Tibial artery (tissue), 4 donors: ENCODE data around the gene TEX48.

ENCODE experiments used
- DNase-seq, 2 donors: peaks; one replicate each; pipeline ENCODE4 v3.0.0-alpha.2; 2019
- H3K27ac ChIP-seq, 2 donors: fragments of 200-600 bp; sonication (generic) in 1 of 2; 1 replicate in 1 of 2; 2 replicates in 1 of 2; pipeline ENCODE4 v1.5.1; 2018 to 2019; ENCODE audit warnings: mild to moderate bottlenecking in 1 of 2
- H3K27me3 ChIP-seq, 2 donors: fragments of 200-600 bp; sonication (generic) in 1 of 2; one replicate each; pipeline versions ENCODE4 v1.5.1 to v1.6.0; 2016 to 2019
- H3K36me3 ChIP-seq, 3 donors: fragments of 200-600 bp; sonication (generic) in 2 of 3; one replicate each; pipeline ENCODE4 v1.5.1; 2016 to 2019; ENCODE audit warnings: mild to moderate bottlenecking in 2 of 3
- H3K4me1 ChIP-seq, 4 donors: fragments of 200-600 bp; sonication (generic) in 2 of 4; 1 replicate in 3 of 4; 2 replicates in 1 of 4; pipeline ENCODE4 v1.5.1; 2016 to 2019
- H3K4me3 ChIP-seq, 2 donors: fragments of 200-600 bp; sonication (generic) in 1 of 2; 1 replicate in 1 of 2; 2 replicates in 1 of 2; pipeline ENCODE4 v1.5.1; 2018 to 2019; ENCODE audit warnings: mild to moderate bottlenecking in 2 of 2
- H3K9me3 ChIP-seq, 3 donors: fragments of 200-600 bp; sonication (generic) in 1 of 3; one replicate each; pipeline ENCODE4 v1.5.1; 2016 to 2019
- intact Hi-C: fragments of 100-400 bp; cut with DNase I; formaldehyde crosslinking; loops from one replicate; pipeline ENCODE4 v1.15.0; 2023; ENCODE audit warnings: low total_unique reads
- TF ChIP-seq, protein P1 (sequence below), 2 experiments: fragments of 200-600 bp in 1 of 2; fragments of 450-650 bp in 1 of 2; IDR thresholded peaks; one replicate each; pipeline ENCODE4 v1.5.1; 2017 to 2019; ENCODE audit warnings: antibody characterized with exemption in 2 of 2, mild to moderate bottlenecking in 1 of 2, moderate library complexity in 1 of 2

The TEX48 gene

DNA sequence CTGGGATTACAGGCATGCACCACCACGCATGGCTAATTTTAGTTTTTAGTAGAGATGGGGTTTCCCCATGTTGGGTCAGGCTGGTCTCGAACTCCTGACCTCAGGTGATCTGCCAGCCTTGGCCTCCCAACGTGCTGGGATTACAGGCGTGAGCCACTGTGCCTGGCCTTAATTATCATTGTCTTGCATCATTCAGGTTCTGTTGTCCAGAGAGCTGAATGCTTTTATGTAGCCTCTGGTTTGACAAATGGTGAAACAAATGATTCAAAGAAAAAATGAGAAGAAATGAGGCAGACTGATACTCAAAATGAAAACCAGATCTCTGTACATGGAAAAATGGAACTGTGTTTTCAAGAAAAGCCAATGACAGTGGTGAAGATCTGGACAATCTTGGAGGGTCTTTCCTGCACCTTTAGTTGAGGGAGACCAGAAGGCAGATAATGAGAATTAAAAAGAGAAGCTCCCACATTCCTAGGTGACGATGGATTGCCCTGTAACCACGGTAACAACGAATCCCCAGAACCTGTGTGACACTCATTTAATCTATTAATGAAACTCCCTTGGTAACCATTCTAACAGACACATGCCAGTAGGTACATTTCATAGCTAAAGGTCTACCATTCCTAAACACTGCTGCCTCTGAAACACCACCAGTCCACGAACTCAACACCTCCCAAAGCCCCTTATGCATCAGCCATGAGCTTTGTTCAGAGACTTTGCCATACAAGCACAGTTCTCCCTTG lies 1.6 kb downstream of the TEX48 start:
- Histone ChIP-seq H3K27ac (no peak overlapping the region), H3K36me3 (no peaks in the 10 kb centered on the region), H3K9me3 (no peaks in the 10 kb centered on the region), H3K27me3 (peaks cover 0 to 1% of the 10 kb centered on the region in 2 donors), H3K4me3 (no peak overlapping the region), H3K4me1 (no peaks in the 10 kb centered on the region)
- TF ChIP-seq, protein P1, sequence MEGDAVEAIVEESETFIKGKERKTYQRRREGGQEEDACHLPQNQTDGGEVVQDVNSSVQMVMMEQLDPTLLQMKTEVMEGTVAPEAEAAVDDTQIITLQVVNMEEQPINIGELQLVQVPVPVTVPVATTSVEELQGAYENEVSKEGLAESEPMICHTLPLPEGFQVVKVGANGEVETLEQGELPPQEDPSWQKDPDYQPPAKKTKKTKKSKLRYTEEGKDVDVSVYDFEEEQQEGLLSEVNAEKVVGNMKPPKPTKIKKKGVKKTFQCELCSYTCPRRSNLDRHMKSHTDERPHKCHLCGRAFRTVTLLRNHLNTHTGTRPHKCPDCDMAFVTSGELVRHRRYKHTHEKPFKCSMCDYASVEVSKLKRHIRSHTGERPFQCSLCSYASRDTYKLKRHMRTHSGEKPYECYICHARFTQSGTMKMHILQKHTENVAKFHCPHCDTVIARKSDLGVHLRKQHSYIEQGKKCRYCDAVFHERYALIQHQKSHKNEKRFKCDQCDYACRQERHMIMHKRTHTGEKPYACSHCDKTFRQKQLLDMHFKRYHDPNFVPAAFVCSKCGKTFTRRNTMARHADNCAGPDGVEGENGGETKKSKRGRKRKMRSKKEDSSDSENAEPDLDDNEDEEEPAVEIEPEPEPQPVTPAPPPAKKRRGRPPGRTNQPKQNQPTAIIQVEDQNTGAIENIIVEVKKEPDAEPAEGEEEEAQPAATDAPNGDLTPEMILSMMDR (IDR thresholded peaks at IDR 0.05), result no peak
- no peak for DNase-seq
- intact Hi-C loops, result no loop called here

DNA sequence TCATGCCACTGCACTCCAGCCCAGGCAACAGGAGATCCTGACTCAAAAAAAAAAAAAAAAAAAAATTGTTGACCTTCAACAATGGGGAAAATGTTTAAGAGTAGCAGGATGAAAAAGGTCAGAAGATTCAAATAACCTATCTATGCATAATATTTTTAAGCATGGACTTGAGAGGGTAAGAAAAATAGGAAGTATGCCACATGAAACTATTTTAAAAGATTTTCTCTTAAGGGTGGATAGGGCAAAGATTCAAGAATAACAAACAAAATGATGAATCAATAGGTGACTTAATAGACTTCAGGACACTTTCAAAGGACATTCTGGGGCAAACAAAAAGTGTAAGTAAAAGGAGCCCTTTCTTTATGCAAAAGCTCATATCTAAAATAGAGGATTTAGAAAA lies 3.2 kb downstream of the TEX48 start:
- Histone ChIP-seq H3K4me3 (no peak overlapping the region), H3K27ac (no peak overlapping the region), H3K36me3 (no peaks in the 10 kb centered on the region), H3K4me1 (no peaks in the 10 kb centered on the region), H3K9me3 (no peaks in the 10 kb centered on the region), H3K27me3 (peaks cover 0 to 5% of the 10 kb centered on the region in 2 donors)
- TF ChIP-seq, protein P1 (IDR thresholded peaks at IDR 0.05), result no peak
- intact Hi-C loops, result no loop called here
- DNase-seq, result no peak

DNA sequence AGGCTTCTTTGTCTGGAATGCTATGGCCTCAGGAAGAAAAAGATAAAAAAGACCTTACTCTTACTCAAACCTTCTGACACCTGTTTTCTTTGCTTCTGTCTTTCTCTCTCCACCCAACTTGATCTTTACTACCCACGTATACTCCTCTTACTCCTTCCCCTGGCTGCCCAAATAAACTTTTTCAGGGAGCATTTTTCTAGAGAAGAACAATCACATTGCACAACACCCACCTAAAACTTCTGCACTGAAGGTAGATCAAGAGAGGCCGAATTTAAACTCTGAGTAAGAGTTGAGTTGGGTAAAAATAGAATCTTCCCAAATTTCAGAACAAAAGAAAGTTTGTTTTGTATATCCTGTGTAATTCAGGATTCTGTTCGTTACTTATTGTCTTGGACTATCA lies 3.9 kb downstream of the TEX48 start:
- TF ChIP-seq, protein P1 (IDR thresholded peaks at IDR 0.05), result no peak
- Histone ChIP-seq H3K27ac (no peak overlapping the region), H3K4me1 (no peaks in the 10 kb centered on the region), H3K4me3 (no peak overlapping the region), H3K36me3 (no peaks in the 10 kb centered on the region), H3K9me3 (no peaks in the 10 kb centered on the region), H3K27me3 (peaks cover 0 to 5% of the 10 kb centered on the region in 2 donors)
- intact Hi-C loops, result no loop called here
- no peak for DNase-seq

DNA sequence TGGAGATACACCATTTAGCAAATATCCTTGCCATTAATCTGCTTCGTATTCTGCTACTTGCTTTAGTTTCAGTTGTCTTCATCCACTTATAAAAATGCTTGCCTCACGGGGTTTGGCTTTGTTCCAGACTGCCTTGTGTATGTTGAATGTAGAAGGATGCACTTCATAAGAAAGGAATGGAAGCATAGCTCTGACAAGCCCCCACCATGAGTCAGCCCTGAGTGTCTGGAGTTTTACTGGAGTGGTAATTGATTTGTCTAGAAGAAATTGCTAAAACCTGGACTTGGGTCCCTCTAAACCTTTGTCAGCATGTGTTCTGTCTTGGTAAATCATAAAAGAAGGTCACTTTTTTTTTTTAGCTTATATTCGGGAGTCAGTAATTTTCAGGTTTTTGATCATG lies 4.6 kb downstream of the TEX48 start:
- TF ChIP-seq, protein P1 (IDR thresholded peaks at IDR 0.05), result no peak
- Histone ChIP-seq H3K27ac (no peak overlapping the region), H3K4me3 (no peak overlapping the region), H3K4me1 (no peaks in the 10 kb centered on the region), H3K36me3 (no peaks in the 10 kb centered on the region), H3K27me3 (peaks cover 0 to 5% of the 10 kb centered on the region in 2 donors), H3K9me3 (no peaks in the 10 kb centered on the region)
- no peak for DNase-seq
- intact Hi-C loops, result no loop called here

DNA sequence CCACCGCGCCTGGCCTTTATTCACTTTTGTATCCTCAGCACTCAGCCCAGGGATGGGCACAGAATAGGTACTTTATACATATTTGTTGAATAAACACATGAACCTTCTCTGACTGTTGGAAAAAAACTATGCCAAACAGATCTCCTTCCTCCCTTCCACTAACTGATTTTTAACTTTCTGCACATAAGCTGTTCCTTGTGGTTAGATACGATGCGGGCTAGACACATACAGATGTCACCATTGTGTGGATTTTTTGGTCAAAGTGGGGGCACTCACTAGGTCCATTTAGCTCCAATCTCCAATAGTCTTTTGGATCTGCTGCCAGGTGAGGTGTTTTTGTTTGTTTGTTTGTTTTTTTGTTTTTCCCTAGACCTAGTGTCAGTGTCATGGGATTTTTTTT lies 5.1 kb downstream of the TEX48 start:
- TF ChIP-seq, protein P1 (IDR thresholded peaks at IDR 0.05), result no peak
- H3K4me3 ChIP-seq, result no peak overlapping the region
- no peak overlapping the region for H3K27ac ChIP-seq
- DNase-seq, result no peak
- H3K9me3 ChIP-seq, result no peaks in the 10 kb centered on the region
- intact Hi-C loops, result no loop called here
- H3K4me1 ChIP-seq, result no peaks in the 10 kb centered on the region
- no peaks in the 10 kb centered on the region for H3K36me3 ChIP-seq
- H3K27me3 ChIP-seq, result peaks cover 0 to 5% of the 10 kb centered on the region in 2 donors
